Ishikawa (cell line): ENCODE data around the gene DLGAP4.

Experiments
- CEBPB ChIP-seq: IDR thresholded peaks from 2 replicates; pipeline ENCODE4 v1.6.1; 2012
- CREB1 ChIP-seq: IDR thresholded peaks from 2 replicates; pipeline ENCODE4 v1.6.1; 2012; ENCODE audit warnings: low read depth
- EGR1 ChIP-seq: IDR thresholded peaks from 2 replicates; pipeline ENCODE4 v1.6.1; 2012
- EP300 ChIP-seq: IDR thresholded peaks from 2 replicates; pipeline ENCODE4 v1.6.1; 2012; ENCODE audit warnings: borderline replicate concordance
- FOXM1 ChIP-seq: IDR thresholded peaks from 2 replicates; pipeline ENCODE4 v1.6.1; 2012; ENCODE audit warnings: low read depth, borderline replicate concordance
- MAX ChIP-seq: IDR thresholded peaks from 2 replicates; pipeline ENCODE4 v1.6.1; 2012
- NFIC ChIP-seq: IDR thresholded peaks from 2 replicates; pipeline ENCODE4 v1.6.1; 2012
- RAD21 ChIP-seq: IDR thresholded peaks from 2 replicates; pipeline ENCODE4 v1.6.1; 2012; ENCODE audit warnings: low read depth
- REST ChIP-seq: IDR thresholded peaks from 2 replicates; pipeline ENCODE4 v1.6.1; 2012; ENCODE audit warnings: low read depth, mild to moderate bottlenecking
- TAF1 ChIP-seq: IDR thresholded peaks from 2 replicates; pipeline ENCODE4 v1.6.1; 2012; ENCODE audit warnings: low read depth, mild to moderate bottlenecking
- TCF12 ChIP-seq: IDR thresholded peaks from 2 replicates; pipeline ENCODE4 v1.6.1; 2012; ENCODE audit warnings: low read depth
- TEAD4 ChIP-seq: IDR thresholded peaks from 2 replicates; pipeline ENCODE4 v1.6.1; 2012
- USF1 ChIP-seq: IDR thresholded peaks from 2 replicates; pipeline ENCODE4 v1.6.1; 2012
- YY1 ChIP-seq: IDR thresholded peaks from 2 replicates; pipeline ENCODE4 v1.6.1; 2012; ENCODE audit warnings: low read depth
- ZBTB7A ChIP-seq: IDR thresholded peaks from 2 replicates; pipeline ENCODE4 v1.6.1; 2012; ENCODE audit warnings: low read depth

The DLGAP4 gene

GRCh38 chr20:36281785-36282380, 24.3 kb upstream of the DLGAP4 start:
- no peak for TF ChIP-seq CREB1
- TF ChIP-seq YY1, result no peak
- TF ChIP-seq EGR1, result no peak
- no peak for TF ChIP-seq TEAD4
- no peak for TF ChIP-seq FOXM1
- TF ChIP-seq MAX, result no peak
- no peak for TF ChIP-seq CEBPB
- TF ChIP-seq NFIC, result no peak
- TF ChIP-seq RAD21, result no peak
- no peak for TF ChIP-seq ZBTB7A
- no peak for TF ChIP-seq TCF12
- TF ChIP-seq EP300, result no peak
- TF ChIP-seq USF1, result no peak
- TF ChIP-seq TAF1, result no peak
- TF ChIP-seq REST, result no peak

- TF ChIP-seq NFIC, result no peak
- no peak for TF ChIP-seq RAD21
Observed at GRCh38 chr20:36284751-36285150, 21.4 kb upstream of the DLGAP4 start.

GRCh38 chr20:36285746-36286447, 20.2 kb upstream of the DLGAP4 start:
- TF ChIP-seq MAX, result no peak
- no peak for TF ChIP-seq FOXM1
- TF ChIP-seq EGR1, result no peak
- no peak for TF ChIP-seq RAD21
- no peak for TF ChIP-seq CEBPB
- TF ChIP-seq EP300, result no peak
- TF ChIP-seq TCF12, result no peak

GRCh38 chr20:36297656-36298055, 8.5 kb upstream of the DLGAP4 start:
- no peak for TF ChIP-seq USF1
- TF ChIP-seq YY1, result no peak
- TF ChIP-seq EGR1, result no peak
- no peak for TF ChIP-seq CREB1
- TF ChIP-seq CEBPB, result no peak
- no peak for TF ChIP-seq NFIC
- TF ChIP-seq ZBTB7A, result no peak
- TF ChIP-seq EP300, result no peak
- TF ChIP-seq FOXM1, result no peak
- no peak for TF ChIP-seq RAD21
- TF ChIP-seq TCF12, result no peak
- TF ChIP-seq TEAD4, result no peak
- no peak for TF ChIP-seq MAX
- TF ChIP-seq TAF1, result no peak
- no peak for TF ChIP-seq REST

- no peak for TF ChIP-seq CEBPB
Observed at GRCh38 chr20:36298061-36298460, 8.1 kb upstream of the DLGAP4 start.

- TF ChIP-seq TAF1 (no peak), YY1 (no peak), MAX (no peak), CEBPB (no peak), CREB1 (no peak), RAD21 (no peak), TCF12 (no peak), EP300 (no peak), USF1 (no peak), TEAD4 (no peak), ZBTB7A (no peak)
Observed at GRCh38 chr20:36298795-36299339, 7.3 kb upstream of the DLGAP4 start.
